ENCODE data around the gene PRCC. TPM values are rescaled to one million over a fixed set of nuclear protein-coding genes. Genes with fewer than 3 reads are reported as not detected.

PRCC gene
- total RNA-seq, 2 experiments from 2014 or later: 58.6 to 67.2 TPM

DNA sequence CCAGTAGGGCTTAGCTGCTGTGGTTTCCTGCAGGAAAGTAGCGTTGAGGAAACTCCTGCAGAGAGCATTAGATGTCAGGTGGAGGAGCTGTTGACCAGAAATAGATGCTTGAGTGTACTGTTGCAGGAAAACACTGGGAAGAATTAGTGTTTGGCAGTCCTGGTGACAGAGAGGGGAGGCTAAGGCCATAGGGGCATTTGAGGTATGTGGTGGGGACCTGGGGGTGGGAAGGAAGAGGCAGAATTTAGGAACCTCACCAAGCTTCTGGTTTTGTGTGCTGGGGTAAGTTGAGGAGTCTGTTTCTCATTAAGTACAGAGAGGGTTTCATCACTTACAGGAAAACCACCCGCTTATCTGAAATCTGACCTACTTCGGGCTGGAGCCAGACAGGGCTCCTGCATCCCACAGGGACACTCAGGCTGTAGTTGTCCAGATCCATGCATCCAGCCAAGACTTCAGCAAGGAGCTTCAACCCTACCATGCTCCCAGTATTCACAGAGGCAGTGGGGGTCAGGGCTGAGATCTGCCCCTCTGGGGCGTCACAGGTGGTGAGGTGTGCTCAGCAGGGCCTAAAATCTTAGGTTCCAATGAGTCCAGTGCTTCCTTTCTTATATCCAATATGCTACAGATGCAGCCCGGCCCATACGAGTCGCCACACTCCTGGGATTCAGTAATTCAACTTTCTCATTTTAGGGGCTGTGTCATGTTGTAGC is 34.2 kb downstream of the PRCC start:
- intact Hi-C loops (cut with micrococcal nuclease): no loop called here
- Mint-ChIP-seq H3K4me1 (ENCODE audit: low read depth) (peaks cover 32% of the 10 kb centered on the region), H3K4me3 (no peak overlapping the region), H3K27ac (peak overlapping the region; percentile 79), H3K36me3 (peaks cover 34% of the 10 kb centered on the region), H3K27me3 (no peaks in the 10 kb centered on the region), H3K9me3 (no peaks in the 10 kb centered on the region)
- no peak for DNase-seq
- CTCF ChIA-PET: interaction anchor here (0.6 to 10.4 kb wide), 9 partner anchors 12 to 125 kb away, joined by 3 to 252 read pairs (median 12); partner anchors contain the start of genes INSRR, ISG20L2, METTL25B and NTRK1
- POLR2A ChIA-PET: interaction anchor here (1.1 to 3.7 kb wide), 5 partner anchors 9 to 112 kb away, joined by 4 to 29 read pairs (median 6); partner anchors contain the start of gene NTRK1

- intact Hi-C loops (cut with micrococcal nuclease): no loop called here
These were observed 35.1 kb downstream of the PRCC start for GRCh38 chr1:156802421-156802935.

GRCh38 chr1:156803086-156803851 is 35.9 kb downstream of the PRCC start:
- Mint-ChIP-seq H3K4me3 (no peak overlapping the region), H3K27me3 (no peaks in the 10 kb centered on the region), H3K4me1 (ENCODE audit: low read depth) (peaks cover 46% of the 10 kb centered on the region), H3K9me3 (no peaks in the 10 kb centered on the region), H3K27ac (peak overlapping the region; percentile 68), H3K36me3 (peaks cover 39% of the 10 kb centered on the region)
- intact Hi-C loops (cut with micrococcal nuclease): no loop called here
- POLR2A ChIA-PET: interaction anchor here (0.6 to 3.7 kb wide), 5 partner anchors 9 to 119 kb away, joined by 3 to 29 read pairs (median 4); partner anchors contain the start of genes NTRK1 and SH2D2A
- DNase-seq: peak; percentile 36
- CTCF ChIA-PET: interaction anchor here (1.2 to 10.4 kb wide), 5 partner anchors 36 to 113 kb away, joined by 4 to 252 read pairs (median 8); partner anchors contain the start of genes INSRR, NTRK1 and PEAR1

More at GRCh38 chr1:156802421-156802935, 35.1 kb downstream of the PRCC start:
- Mint-ChIP-seq H3K36me3 (peaks cover 36% of the 10 kb centered on the region), H3K4me3 (no peak overlapping the region), H3K9me3 (no peaks in the 10 kb centered on the region), H3K27me3 (no peaks in the 10 kb centered on the region), H3K27ac (peak overlapping the region; percentile 79), H3K4me1 (ENCODE audit: low read depth) (peaks cover 38% of the 10 kb centered on the region)
- CTCF ChIA-PET: interaction anchor here (1.2 to 10.4 kb wide), 5 partner anchors 36 to 112 kb away, joined by 4 to 252 read pairs (median 8); partner anchors contain the start of genes INSRR, NTRK1 and PEAR1
- POLR2A ChIA-PET: interaction anchor here (0.6 to 3.7 kb wide), 6 partner anchors 10 to 118 kb away, joined by 3 to 29 read pairs (median 4); partner anchors contain the start of genes NTRK1 and SH2D2A
- no peak for DNase-seq

- Mint-ChIP-seq H3K9me3 (no peaks in the 10 kb centered on the region), H3K36me3 (peaks cover 44% of the 10 kb centered on the region), H3K27me3 (no peaks in the 10 kb centered on the region), H3K4me3 (no peak overlapping the region), H3K4me1 (ENCODE audit: low read depth) (peaks cover 54% of the 10 kb centered on the region), H3K27ac (peak overlapping the region; percentile 68)
- ChIA-PET CTCF (interaction anchor here (1.8 to 10.4 kb wide), 2 partner anchors 35 to 55 kb away, joined by 8 to 252 read pairs; partner anchors contain the start of genes INSRR and NTRK1), POLR2A (interaction anchor here (1.3 kb wide), 1 partner anchor 20 kb away, joined by 3 read pairs; no protein-coding TSS in a partner anchor)
- DNase-seq: no peak
- intact Hi-C loops (cut with micrococcal nuclease): no loop called here
These were observed 36.7 kb downstream of the PRCC start for GRCh38 chr1:156804026-156804425.

DNA sequence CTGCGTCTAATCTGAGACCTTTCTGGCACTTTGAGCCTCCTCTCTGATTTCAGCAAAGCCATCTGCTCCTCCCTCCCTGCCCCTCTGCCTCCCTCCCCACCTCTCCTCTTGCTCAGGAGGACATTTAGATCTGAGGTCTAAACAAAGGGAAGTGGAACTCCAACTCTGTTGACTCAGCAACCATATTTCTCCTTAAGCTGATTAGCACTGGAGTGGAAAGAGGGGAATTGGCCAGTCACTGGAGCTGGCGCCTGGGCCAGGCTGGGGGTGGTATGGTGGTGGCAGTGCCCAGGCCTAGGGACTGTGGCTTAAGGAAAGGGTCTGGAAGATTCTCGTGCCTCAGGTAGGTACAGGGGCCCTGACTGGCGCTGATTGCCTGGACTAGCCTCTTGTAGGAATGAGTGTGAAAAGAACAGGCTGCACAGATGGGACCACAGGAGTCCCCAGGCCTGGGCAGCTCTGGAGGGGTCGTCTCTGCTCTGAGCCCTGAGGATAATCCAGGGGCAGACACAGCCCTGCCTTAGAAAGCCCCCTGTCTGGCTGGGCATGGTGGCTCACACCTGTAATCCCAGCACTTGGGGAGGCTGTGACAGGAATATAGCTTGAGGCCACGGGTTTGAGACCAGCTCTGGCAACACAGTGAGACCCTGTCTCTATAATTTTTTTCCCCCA is 37.4 kb downstream of the PRCC start:
- Mint-ChIP-seq H3K36me3 (peaks cover 48% of the 10 kb centered on the region), H3K4me1 (ENCODE audit: low read depth) (peaks cover 59% of the 10 kb centered on the region), H3K9me3 (no peaks in the 10 kb centered on the region), H3K27ac (peak overlapping the region; percentile 68), H3K27me3 (no peaks in the 10 kb centered on the region), H3K4me3 (no peak overlapping the region)
- no peak for DNase-seq
- ChIA-PET POLR2A (interaction anchor here (0.6 to 1.4 kb wide), 6 partner anchors 10 to 77 kb away, joined by 3 to 5 read pairs (median 4); partner anchors contain the start of gene METTL25B), CTCF (interaction anchor here (0.8 to 4.6 kb wide), 4 partner anchors 12 to 115 kb away, joined by 3 to 41 read pairs (median 6); partner anchors contain the start of genes INSRR, NTRK1 and SH2D2A)
- intact Hi-C loops (cut with micrococcal nuclease): no loop called here

GRCh38 chr1:156805766-156806511 is 38.6 kb downstream of the PRCC start:
- no peaks in the 10 kb centered on the region for H3K27me3 Mint-ChIP-seq
- H3K4me3 Mint-ChIP-seq: no peak overlapping the region
- no peaks in the 10 kb centered on the region for H3K9me3 Mint-ChIP-seq
- ChIA-PET POLR2A (interaction anchor here (1.1 to 2.9 kb wide), 5 partner anchors 8 to 54 kb away, joined by 3 to 17 read pairs (median 5); no protein-coding TSS in a partner anchor), CTCF (interaction anchor here (1.1 to 4.6 kb wide), 4 partner anchors 9 to 116 kb away, joined by 3 to 41 read pairs (median 6); partner anchors contain the start of genes INSRR and NTRK1)
- intact Hi-C loops (cut with micrococcal nuclease): no loop called here
- DNase-seq: no peak
- peaks cover 62% of the 10 kb centered on the region for H3K4me1 Mint-ChIP-seq (ENCODE audit: low read depth)
- peaks cover 50% of the 10 kb centered on the region for H3K36me3 Mint-ChIP-seq
- H3K27ac Mint-ChIP-seq: peak overlapping the region; percentile 90

- ChIA-PET POLR2A (interaction anchor here (1.2 to 2.9 kb wide), 6 partner anchors 9 to 56 kb away, joined by 3 to 17 read pairs (median 5); partner anchors contain the start of gene SH2D2A), CTCF (interaction anchor here (0.7 to 4.6 kb wide), 6 partner anchors 8 to 117 kb away, joined by 3 to 41 read pairs (median 5); partner anchors contain the start of genes INSRR and NTRK1)
- Mint-ChIP-seq H3K27me3 (no peaks in the 10 kb centered on the region), H3K9me3 (no peaks in the 10 kb centered on the region), H3K4me3 (no peak overlapping the region), H3K4me1 (ENCODE audit: low read depth) (peaks cover 62% of the 10 kb centered on the region), H3K36me3 (peaks cover 59% of the 10 kb centered on the region), H3K27ac (peak overlapping the region; percentile 90)
- no peak for DNase-seq
- intact Hi-C loops (cut with micrococcal nuclease): loop anchor here (1.0 kb wide), 1 partner anchor 10 kb away; the partner anchor contains the start of gene SH2D2A
These were observed 39.4 kb downstream of the PRCC start for GRCh38 chr1:156806512-156807440.

DNA sequence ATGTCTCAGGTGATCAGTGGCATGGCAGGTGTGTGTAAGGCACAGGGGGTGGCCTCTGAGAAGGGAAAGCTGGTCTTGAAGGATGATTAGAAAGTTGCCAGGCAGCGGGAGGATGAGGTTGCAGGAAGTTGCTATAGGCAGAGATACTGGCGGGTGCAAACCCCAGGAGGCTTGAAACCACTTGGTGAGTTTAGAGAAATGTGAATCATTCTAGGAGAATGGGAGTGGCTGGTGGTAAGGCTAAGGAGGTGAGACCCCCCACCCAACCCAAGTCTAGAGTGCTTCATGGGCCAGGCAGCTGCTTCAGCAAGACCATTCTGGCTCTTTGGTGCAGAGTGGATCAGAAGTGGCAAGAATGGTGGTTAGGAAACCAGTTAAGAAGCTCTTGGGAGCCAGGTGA is 40.3 kb downstream of the PRCC start:
- intact Hi-C loops (cut with micrococcal nuclease): loop anchor here (1.0 kb wide), 1 partner anchor 9 kb away; the partner anchor contains the start of gene SH2D2A
- DNase-seq: peak; percentile 73
- ChIA-PET POLR2A (interaction anchor here (0.6 to 2.9 kb wide), 10 partner anchors 9 to 55 kb away, joined by 3 to 17 read pairs (median 4); partner anchors contain the start of genes NTRK1 and SH2D2A), CTCF (interaction anchor here (0.8 to 4.6 kb wide), 8 partner anchors 9 to 123 kb away, joined by 3 to 41 read pairs (median 4); partner anchors contain the start of genes INSRR and NTRK1)
- no peaks in the 10 kb centered on the region for H3K27me3 Mint-ChIP-seq
- H3K9me3 Mint-ChIP-seq: no peaks in the 10 kb centered on the region
- peaks cover 62% of the 10 kb centered on the region for H3K4me1 Mint-ChIP-seq (ENCODE audit: low read depth)
- H3K36me3 Mint-ChIP-seq: peaks cover 67% of the 10 kb centered on the region
- peak overlapping the region; percentile 90 for H3K27ac Mint-ChIP-seq
- no peak overlapping the region for H3K4me3 Mint-ChIP-seq

DNA sequence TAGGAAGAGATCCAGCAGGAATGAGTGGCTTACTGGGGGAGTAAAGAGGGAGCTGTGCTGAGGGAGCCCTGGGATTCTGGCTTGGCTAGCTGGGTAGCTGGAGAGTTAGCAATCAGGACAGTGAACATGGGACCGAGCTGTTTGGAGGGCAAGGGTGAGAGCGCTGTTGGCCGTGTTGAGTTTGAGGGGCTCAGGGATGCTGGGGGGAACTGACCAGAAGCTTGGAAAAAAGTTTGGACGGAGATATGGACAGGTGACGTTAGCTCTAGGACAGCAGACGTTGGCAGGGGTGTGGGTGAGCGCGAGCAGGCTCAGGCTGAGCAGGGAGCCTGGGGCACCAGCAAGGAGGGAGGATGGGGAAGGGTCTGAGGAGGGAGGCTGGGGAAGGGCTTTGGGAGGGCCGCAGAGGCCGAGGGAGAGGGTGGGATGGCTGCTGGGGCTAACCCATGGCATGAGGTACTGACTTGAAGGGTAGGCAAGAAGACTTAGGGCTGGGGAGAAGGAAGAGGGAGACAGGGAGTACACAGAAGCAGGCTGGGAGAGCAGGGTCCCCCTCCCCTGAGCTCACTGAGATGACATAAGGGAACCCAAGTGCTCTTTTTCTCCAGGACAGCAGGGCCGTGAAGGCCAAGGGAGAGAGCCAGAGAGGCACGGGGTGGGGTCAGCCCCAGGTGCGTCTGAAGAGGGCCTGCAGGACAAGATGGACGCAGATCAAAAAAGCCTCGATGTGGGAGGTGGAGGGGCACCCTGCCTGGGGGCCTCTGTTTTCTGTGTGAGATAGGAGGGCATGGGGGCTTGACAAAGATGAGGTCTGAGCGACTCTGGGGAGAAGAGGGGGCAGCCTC is 41.1 kb downstream of the PRCC start:
- Mint-ChIP-seq H3K9me3 (no peaks in the 10 kb centered on the region), H3K4me3 (no peak overlapping the region), H3K27ac (peak overlapping the region; percentile 90), H3K4me1 (ENCODE audit: low read depth) (peaks cover 68% of the 10 kb centered on the region), H3K36me3 (peaks cover 75% of the 10 kb centered on the region), H3K27me3 (no peaks in the 10 kb centered on the region)
- ChIA-PET POLR2A (interaction anchor here (0.6 to 2.9 kb wide), 11 partner anchors 8 to 54 kb away, joined by 3 to 17 read pairs (median 4); partner anchors contain the start of genes NTRK1 and SH2D2A), CTCF (interaction anchor here (0.6 to 4.6 kb wide), 9 partner anchors 11 to 124 kb away, joined by 3 to 41 read pairs (median 4); partner anchors contain the start of genes INSRR and NTRK1)
- intact Hi-C loops (cut with micrococcal nuclease): no loop called here
- DNase-seq: no peak
